GM18861 (cell line): Measurements from ENCODE around the gene CEP97.

Experiments
- ATAC-seq: cut with Tn5 transposase; IDR thresholded peaks from one replicate; pipeline ENCODE4 v1.9.1; 2021; ENCODE audit not compliant: unreplicated experiment

CEP97 gene

GRCh38 chr3:101813817-101814440, 89.5 kb downstream of the CEP97 start:
- no peak for ATAC-seq

DNA sequence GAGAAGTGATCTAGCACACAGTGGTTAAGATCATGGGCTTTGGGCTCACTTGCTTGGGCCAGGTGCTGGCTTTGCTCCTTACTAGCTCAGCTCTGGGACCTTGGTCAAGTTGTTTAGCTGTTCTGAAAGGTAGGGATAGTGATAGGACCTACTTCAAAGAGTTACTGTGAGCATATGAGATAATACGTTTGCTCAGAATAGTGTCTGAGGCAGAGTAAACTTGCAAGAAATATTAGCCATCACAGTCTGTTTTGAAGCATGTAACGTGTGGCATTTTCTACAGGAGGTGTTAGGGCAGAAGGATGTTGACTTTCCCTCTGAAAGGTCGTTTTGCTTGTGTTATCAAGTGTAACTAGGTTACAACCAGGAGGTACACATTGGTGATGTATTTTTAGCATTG, 90.4 kb downstream of the CEP97 start:
- no peak for ATAC-seq

DNA sequence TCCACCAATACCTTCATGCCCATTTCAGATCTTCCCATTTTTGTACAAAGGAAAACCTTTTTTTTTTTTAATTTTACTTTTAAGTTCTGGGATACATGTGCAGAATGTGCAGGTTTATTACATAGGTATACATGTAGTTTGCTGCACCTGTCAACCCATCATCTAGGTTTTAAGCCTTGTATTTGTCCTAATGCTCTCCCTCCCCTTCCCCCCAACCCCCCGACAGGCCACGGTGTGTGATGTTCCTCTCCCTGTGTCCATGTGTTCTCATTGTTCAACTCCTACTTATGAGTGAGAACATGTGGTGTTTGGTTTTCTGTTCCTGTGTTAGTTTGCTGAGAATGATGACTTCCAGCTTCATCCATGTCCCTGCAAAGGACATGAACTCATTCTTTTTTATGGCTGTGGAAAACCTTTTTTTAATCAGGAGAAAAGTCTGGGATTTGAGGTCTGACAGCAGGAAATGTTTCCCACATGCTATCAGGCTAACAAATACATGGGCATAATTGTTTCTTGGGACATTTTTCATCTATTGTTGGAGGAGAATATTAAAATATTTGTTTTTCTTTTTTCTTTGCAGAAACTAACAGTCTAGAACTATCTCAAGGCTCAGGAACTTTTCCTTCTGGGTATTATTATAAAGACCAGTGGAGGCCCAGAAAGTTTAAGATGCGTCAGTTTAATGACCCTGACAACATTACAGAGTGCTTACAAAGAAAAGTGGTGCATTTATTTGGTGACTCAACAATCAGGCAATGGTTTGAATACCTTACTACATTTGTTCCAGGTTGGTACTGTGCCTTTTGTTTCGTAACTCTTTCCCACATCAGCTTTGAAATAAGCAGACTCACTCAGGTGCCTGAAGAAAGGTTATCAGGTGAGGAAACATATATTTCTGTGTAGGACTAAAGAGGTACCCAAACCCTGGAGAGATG, 92.1 kb downstream of the CEP97 start:
- no peak for ATAC-seq

GRCh38 chr3:101817992-101818391, 93.6 kb downstream of the CEP97 start:
- ATAC-seq: no peak

DNA sequence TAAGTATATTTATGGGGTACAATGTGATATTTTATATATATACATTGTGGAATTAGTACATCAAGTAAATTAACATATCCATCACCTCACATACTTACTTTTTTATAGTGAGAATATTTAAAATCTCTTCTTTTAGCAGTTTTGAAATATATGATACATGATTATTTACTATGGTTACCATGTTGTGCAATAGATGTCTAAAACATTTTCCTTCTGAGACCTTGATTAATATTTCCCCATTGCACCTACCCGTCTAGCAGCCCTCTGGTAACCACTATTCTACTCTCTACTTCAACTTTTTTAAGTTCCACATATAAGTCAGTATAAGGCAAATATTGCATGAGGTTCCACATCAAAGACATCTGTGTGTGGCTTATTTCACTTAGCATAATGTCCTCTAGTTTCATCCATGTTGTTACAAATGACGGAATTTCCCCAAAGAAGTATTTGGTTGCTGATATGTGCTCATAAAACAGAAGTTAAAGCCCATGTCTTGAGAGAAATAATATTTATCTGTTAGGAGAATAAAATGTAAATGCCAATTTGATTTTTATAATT, 95.3 kb downstream of the CEP97 start:
- ATAC-seq: no peak
